Mesothelial cell of epicardium (in vitro differentiated cells): ENCODE results near the gene CNTN1. TPM values are rescaled to one million over a fixed set of nuclear protein-coding genes. Genes with fewer than 3 reads are reported as not detected.
"Not testable (repeated sequence)": the region's sequence is repeated elsewhere in the genome, so short reads cannot be mapped to it uniquely, and the experiment has no call there.

Experiments used
- DNase-seq, 2 experiments: peaks; one replicate each; pipeline ENCODE4 v3.0.0; 2021; ENCODE audit warnings: low spot score in 2 of 2; ENCODE audit not compliant: unreplicated experiment in 2 of 2
- H3K27ac Mint-ChIP-seq: 2 replicates; pipeline ENCODE4 v1.8.0; 2021; ENCODE audit warnings: mixed read lengths
- H3K27me3 Mint-ChIP-seq: 2 replicates; pipeline ENCODE4 v1.8.0; 2021; ENCODE audit warnings: low read depth, mixed read lengths
- H3K36me3 Mint-ChIP-seq: 2 replicates; pipeline ENCODE4 v1.8.0; 2021; ENCODE audit warnings: mixed read lengths
- H3K4me1 Mint-ChIP-seq: 2 replicates; pipeline ENCODE4 v1.8.0; 2021; ENCODE audit warnings: mixed read lengths
- H3K4me3 Mint-ChIP-seq: 2 replicates; pipeline ENCODE4 v1.8.0; 2021; ENCODE audit warnings: mild to moderate bottlenecking, moderate library complexity, mixed read lengths
- H3K9me3 Mint-ChIP-seq: 2 replicates; pipeline ENCODE4 v1.8.0; 2021; ENCODE audit warnings: mixed read lengths
- CTCF ChIP-seq: fragments of 200-600 bp; sonication (generic); IDR thresholded peaks from one replicate; pipeline ENCODE4 v1.5.0; 2021; ENCODE audit warnings: antibody characterized with exemption; ENCODE audit not compliant: unreplicated experiment
- total RNA-seq: library from RNA; stranded (reverse); gene quantifications from 3 replicates; pipeline ENCODE4 v1.2.1, GENCODE V29; 2021

The CNTN1 gene
- total RNA-seq, 1 donor from 2014 or later = 22.4 TPM

- Mint-ChIP-seq H3K36me3 (peaks cover 8% of the 10 kb centered on the region), H3K4me1 (peaks cover 20% of the 10 kb centered on the region), H3K27me3 (no peaks in the 10 kb centered on the region), H3K27ac (no peak overlapping the region), H3K9me3 (peaks cover 18% of the 10 kb centered on the region), H3K4me3 (no peak overlapping the region)
- TF ChIP-seq CTCF = no peak
- DNase-seq = no peak
Observed at GRCh38 chr12:41076114-41076513, 383.9 kb downstream of the CNTN1 start.

GRCh38 chr12:41081241-41081640 is 389.0 kb downstream of the CNTN1 start:
- not testable (repeated sequence) for H3K27ac Mint-ChIP-seq, H3K4me3 Mint-ChIP-seq, H3K4me1 Mint-ChIP-seq, H3K36me3 Mint-ChIP-seq, H3K27me3 Mint-ChIP-seq, DNase-seq
- H3K9me3 Mint-ChIP-seq = peaks cover 24% of the 10 kb centered on the region

- Mint-ChIP-seq H3K27me3 (no peaks in the 10 kb centered on the region), H3K36me3 (peaks cover 5% of the 10 kb centered on the region), H3K4me3 (no peak overlapping the region), H3K27ac (no peak overlapping the region), H3K4me1 (no peaks in the 10 kb centered on the region), H3K9me3 (peaks cover 24% of the 10 kb centered on the region)
- DNase-seq = no peak
- no peak for TF ChIP-seq CTCF
Observed at GRCh38 chr12:41089438-41089837, 397.2 kb downstream of the CNTN1 start.

GRCh38 chr12:41092115-41092514 is 399.9 kb downstream of the CNTN1 start:
- peaks cover 19% of the 10 kb centered on the region for H3K9me3 Mint-ChIP-seq
- no peak overlapping the region for H3K27ac Mint-ChIP-seq
- no peaks in the 10 kb centered on the region for H3K4me1 Mint-ChIP-seq
- no peak overlapping the region for H3K4me3 Mint-ChIP-seq
- H3K27me3 Mint-ChIP-seq = no peaks in the 10 kb centered on the region
- TF ChIP-seq CTCF = no peak
- no peak for DNase-seq
- H3K36me3 Mint-ChIP-seq = peaks cover 5% of the 10 kb centered on the region

- H3K4me3 Mint-ChIP-seq = no peak overlapping the region
- H3K9me3 Mint-ChIP-seq = peaks cover 9% of the 10 kb centered on the region
- no peak overlapping the region for H3K27ac Mint-ChIP-seq
- no peaks in the 10 kb centered on the region for H3K4me1 Mint-ChIP-seq
- H3K36me3 Mint-ChIP-seq = no peaks in the 10 kb centered on the region
- TF ChIP-seq CTCF = no peak
- H3K27me3 Mint-ChIP-seq = no peaks in the 10 kb centered on the region
- no peak for DNase-seq
Observed at GRCh38 chr12:41096797-41097196, 404.6 kb downstream of the CNTN1 start.

- no peaks in the 10 kb centered on the region for H3K36me3 Mint-ChIP-seq
- no peaks in the 10 kb centered on the region for H3K27me3 Mint-ChIP-seq
- no peak for DNase-seq
- H3K4me1 Mint-ChIP-seq = no peaks in the 10 kb centered on the region
- no peak for TF ChIP-seq CTCF
- H3K27ac Mint-ChIP-seq = no peak overlapping the region
- no peaks in the 10 kb centered on the region for H3K9me3 Mint-ChIP-seq
- H3K4me3 Mint-ChIP-seq = no peak overlapping the region
Observed at GRCh38 chr12:41100572-41100971, 408.3 kb downstream of the CNTN1 start.
